OCI-LY1 (cell line): ENCODE measurements around the gene SLC25A42.

ENCODE experiments used
- H2AFZ ChIP-seq: fragments of 200-600 bp; sonication (generic), shearing (Covaris generic); 2 replicates; pipeline ENCODE4 v1.6.0; 2014; ENCODE audit warnings: antibody characterized with exemption, mild to moderate bottlenecking, low read length
- H3F3A ChIP-seq: fragments of 200-600 bp; sonication (generic), shearing (Covaris generic); 2 replicates; pipeline ENCODE4 v1.6.0; 2014; ENCODE audit warnings: mild to moderate bottlenecking, antibody characterized with exemption, low read length, moderate library complexity; ENCODE audit not compliant: insufficient read depth
- H3K27ac ChIP-seq: fragments of 200-600 bp; sonication (generic); 2 replicates; pipeline ENCODE4 v1.5.1; 2014; ENCODE audit warnings: low read length, mixed run types, mild to moderate bottlenecking, low read depth; ENCODE audit not compliant: poor library complexity, severe bottlenecking
- H3K27me3 ChIP-seq: fragments of 200-600 bp; sonication (generic); 2 replicates; pipeline ENCODE4 v1.6.0; 2014; ENCODE audit warnings: antibody characterized with exemption, mild to moderate bottlenecking, low read length, moderate library complexity; ENCODE audit not compliant: insufficient read depth
- H3K36me3 ChIP-seq: fragments of 200-600 bp; sonication (generic); 2 replicates; pipeline ENCODE4 v1.6.1; 2014; ENCODE audit warnings: mild to moderate bottlenecking, antibody characterized with exemption, low read length, moderate library complexity, mixed read lengths; ENCODE audit not compliant: insufficient read depth
- H3K4me1 ChIP-seq: fragments of 200-600 bp; sonication (generic); 2 replicates; pipeline ENCODE4 v1.5.1; 2014; ENCODE audit warnings: mild to moderate bottlenecking, low read length, moderate library complexity; ENCODE audit not compliant: insufficient read depth, severe bottlenecking
- H3K4me2 ChIP-seq: fragments of 200-600 bp; sonication (generic), shearing (Covaris generic); 2 replicates; pipeline ENCODE4 v1.6.1; 2014; ENCODE audit warnings: low read length
- H3K4me3 ChIP-seq: fragments of 200-600 bp; sonication (generic); 2 replicates; pipeline ENCODE4 v1.5.1; 2014; ENCODE audit warnings: low read length, low read depth, mild to moderate bottlenecking, mixed read lengths; ENCODE audit not compliant: poor library complexity, severe bottlenecking
- H3K79me2 ChIP-seq: fragments of 200-600 bp; shearing (Covaris generic); 2 replicates; pipeline ENCODE4 v1.6.1; 2016; ENCODE audit warnings: mixed run types, low read length, mixed read lengths; ENCODE audit not compliant: insufficient read depth
- H3K9ac ChIP-seq: fragments of 200-600 bp; sonication (generic), shearing (Covaris generic); 2 replicates; pipeline ENCODE4 v1.6.1; 2014; ENCODE audit warnings: mild to moderate bottlenecking, low read length, mixed read lengths
- H3K9me2 ChIP-seq: fragments of 200-600 bp; sonication (generic), shearing (Covaris generic); 2 replicates; pipeline ENCODE4 v1.6.1; 2014; ENCODE audit warnings: low read depth, mild to moderate bottlenecking, low read length, mixed read lengths
- H3K9me3 ChIP-seq: fragments of 200-600 bp; shearing (Covaris generic); 2 replicates; pipeline ENCODE4 v1.6.1; 2014; ENCODE audit warnings: low read length, mixed read lengths
- H4K20me1 ChIP-seq: fragments of 200-600 bp; sonication (generic), shearing (Covaris generic); 2 replicates; pipeline ENCODE4 v1.6.0; 2016; ENCODE audit warnings: mild to moderate bottlenecking, low read length; ENCODE audit not compliant: insufficient read depth
- CTCF ChIP-seq: fragments of 200-600 bp; sonication (generic), shearing (Covaris generic); IDR thresholded peaks from 2 replicates; pipeline ENCODE4 v1.5.1; 2017; ENCODE audit warnings: mild to moderate bottlenecking, antibody characterized with exemption, low read length, moderate library complexity, mixed read lengths
- EZH2 ChIP-seq: fragments of 200-600 bp; sonication (generic), shearing (Covaris generic); IDR thresholded peaks from 2 replicates; pipeline ENCODE4 v1.8.0; 2017; ENCODE audit warnings: borderline replicate concordance, mixed run types, mild to moderate bottlenecking, antibody characterized with exemption, low read length, moderate library complexity, mixed read lengths

Gene SLC25A42

GRCh38 chr19:19113040-19113626 is 49.3 kb downstream of the SLC25A42 start:
- Histone ChIP-seq H3K9ac (no peak overlapping the region), H3K27ac (no peak overlapping the region), H3K79me2 (no peaks in the 10 kb centered on the region), H3K9me2 (no peaks in the 10 kb centered on the region), H3K36me3 (no peaks in the 10 kb centered on the region), H3K9me3 (no peaks in the 10 kb centered on the region), H2AFZ (no peak overlapping the region), H3K4me2 (no peak overlapping the region), H3K4me3 (no peak overlapping the region), H3K27me3 (no peaks in the 10 kb centered on the region; the same call in 1 of the 2 replicates), H3K4me1 (peaks cover 9% of the 10 kb centered on the region), H3F3A (no peaks in the 10 kb centered on the region), H4K20me1 (no peaks in the 10 kb centered on the region)
- TF ChIP-seq CTCF, result peak; percentile 17; the same call in 1 of the 2 replicates
- TF ChIP-seq EZH2, result no peak

DNA sequence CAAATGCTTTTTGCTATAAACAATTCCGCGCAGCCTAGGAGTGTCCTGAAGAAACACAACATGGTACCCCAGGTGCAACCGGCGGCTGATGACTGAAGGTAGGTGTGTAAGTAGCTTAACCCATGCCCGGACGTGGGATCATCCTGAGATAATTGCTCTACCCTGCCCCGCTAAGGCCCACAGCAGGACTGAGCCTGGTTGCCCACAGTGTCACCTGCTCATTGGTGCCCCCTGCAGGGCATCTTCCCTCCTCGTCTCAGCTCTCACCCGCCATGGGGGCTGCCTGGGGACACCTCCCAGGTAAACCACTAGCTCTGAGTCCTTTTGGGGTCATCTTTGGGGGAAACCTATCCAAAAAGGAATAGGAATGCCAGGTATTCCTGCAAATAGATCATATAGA is 52.2 kb downstream of the SLC25A42 start:
- no peak overlapping the region for H3K4me3 ChIP-seq
- no peak overlapping the region for H3K9ac ChIP-seq
- H3K9me3 ChIP-seq, result no peaks in the 10 kb centered on the region
- H3K4me2 ChIP-seq, result no peak overlapping the region
- H3K79me2 ChIP-seq, result no peaks in the 10 kb centered on the region
- H3K27me3 ChIP-seq, result no peaks in the 10 kb centered on the region; the same call in 1 of the 2 replicates
- no peaks in the 10 kb centered on the region for H4K20me1 ChIP-seq
- H3K9me2 ChIP-seq, result no peaks in the 10 kb centered on the region
- H2AFZ ChIP-seq, result no peak overlapping the region
- peaks cover under 1% of the 10 kb centered on the region for H3K4me1 ChIP-seq
- H3K36me3 ChIP-seq, result peaks cover 23% of the 10 kb centered on the region
- H3K27ac ChIP-seq, result no peak overlapping the region
- no peaks in the 10 kb centered on the region for H3F3A ChIP-seq
- no peak for TF ChIP-seq EZH2
- TF ChIP-seq CTCF, result peak; percentile 83

GRCh38 chr19:19119325-19120237 is 55.8 kb downstream of the SLC25A42 start:
- no peaks in the 10 kb centered on the region for H3K79me2 ChIP-seq
- H3K4me2 ChIP-seq, result no peak overlapping the region
- H3K9me3 ChIP-seq, result peaks cover 13% of the 10 kb centered on the region
- no peaks in the 10 kb centered on the region for H3K4me1 ChIP-seq
- H3K4me3 ChIP-seq, result no peak overlapping the region
- no peak overlapping the region for H3K9ac ChIP-seq
- no peaks in the 10 kb centered on the region for H3F3A ChIP-seq
- H3K27ac ChIP-seq, result no peak overlapping the region
- no peak for TF ChIP-seq CTCF
- TF ChIP-seq EZH2, result no peak
- H3K27me3 ChIP-seq, result no peaks in the 10 kb centered on the region
- peaks cover 51% of the 10 kb centered on the region for H3K36me3 ChIP-seq
- no peak overlapping the region for H2AFZ ChIP-seq
- H3K9me2 ChIP-seq, result no peaks in the 10 kb centered on the region
- H4K20me1 ChIP-seq, result no peaks in the 10 kb centered on the region
